GM12878 (cell line): ENCODE measurements around the gene NELL1. TPM values are rescaled to one million over a fixed set of nuclear protein-coding genes. Genes with fewer than 3 reads are reported as not detected.

Experiments used
- ATAC-seq: fragments of 200-7000 bp; cut with Tn5 transposase; 3 replicates; pipeline ENCODE4 v1.9.1; 2020; ENCODE audit warnings: mild to moderate bottlenecking, moderate library complexity
- BruUV-seq: library from RNA; stranded (reverse); fragments of 400-500 nt; replicated peaks from 2 replicates; lab custom pipeline; 2021; lab: Mats Ljungman, UMichigan
- CTCF ChIA-PET: fragments of 300-600 bp; sonication (Branson Sonifier 250); formaldehyde crosslinking; extraction: SDS; loops from one replicate; lab custom pipeline; 2021; ENCODE audit warnings: inconsistent platforms; lab: Yijun Ruan, JAX
- POLR2A ChIA-PET: fragments of 350-600 bp; formaldehyde crosslinking; extraction: SDS; loops from one replicate; lab custom pipeline; 2021; ENCODE audit warnings: inconsistent platforms; lab: Charles Lee
- RAD21 ChIA-PET: fragments of 300-600 bp; sonication (Branson Sonifier 250); formaldehyde crosslinking; loops from one replicate; lab custom pipeline; 2023; ENCODE audit warnings: antibody characterized with exemption; ENCODE audit not compliant: unreplicated experiment; lab: Charles Lee
- SMC1A ChIA-PET: fragments of 300-600 bp; sonication (Branson Sonifier 250); formaldehyde crosslinking; loops from one replicate; lab custom pipeline; 2023; ENCODE audit not compliant: unreplicated experiment, uncharacterized antibody; lab: Charles Lee
- DNase-seq: peaks from one replicate; pipeline ENCODE4 v3.0.0-alpha.2; 2011; ENCODE audit warnings: low read depth, low spot score
- FAIRE-seq: peaks from 3 replicates; lab custom pipeline; 2011; peaks lifted over from hg19 to GRCh38; lab: Jason Lieb, UNC
- H2AFZ ChIP-seq: 2 replicates; pipeline ENCODE4 v1.6.0; 2011; ENCODE audit warnings: low read depth, low read length, control low read depth; ENCODE audit not compliant: control insufficient read depth
- H3K27ac ChIP-seq: 2 replicates; pipeline ENCODE4 v1.5.1; 2011; ENCODE audit warnings: control low read depth; ENCODE audit not compliant: control insufficient read depth, insufficient read depth
- H3K27me3 ChIP-seq, 2 experiments: replicated peaks in 1 of 2; 2 replicates each; pipeline versions ENCODE4 v1.6.0 to v1.6.1; 2011; ENCODE audit warnings: low read length in 1 of 2; ENCODE audit not compliant: control insufficient read depth in 2 of 2, insufficient read depth in 2 of 2
- H3K36me3 ChIP-seq, 2 experiments: 2 replicates each; pipeline ENCODE4 v1.5.1; 2011; ENCODE audit warnings: low read length in 1 of 2; ENCODE audit not compliant: control insufficient read depth in 2 of 2, insufficient read depth in 2 of 2
- H3K4me1 ChIP-seq: 2 replicates; pipeline ENCODE4 v1.6.1; 2011; ENCODE audit warnings: mild to moderate bottlenecking, low read length, moderate library complexity, mixed read lengths; ENCODE audit not compliant: control insufficient read depth, insufficient read depth
- H3K4me2 ChIP-seq: 2 replicates; pipeline ENCODE4 v1.6.0; 2011; ENCODE audit warnings: control low read depth; ENCODE audit not compliant: control insufficient read depth, insufficient read depth
- H3K4me3 ChIP-seq: fragments of 200-600 bp; sonication (generic); 2 replicates; pipeline ENCODE4 v1.5.1; 2016
- H3K79me2 ChIP-seq: 2 replicates; pipeline ENCODE4 v1.6.0; 2011; ENCODE audit warnings: low read length; ENCODE audit not compliant: control insufficient read depth, insufficient read depth
- H3K9ac ChIP-seq: 2 replicates; pipeline ENCODE4 v1.8.0; 2011; ENCODE audit warnings: low read length, control low read depth, mixed read lengths; ENCODE audit not compliant: control insufficient read depth, insufficient read depth
- H3K9me3 ChIP-seq: replicated peaks from 3 replicates; pipeline ENCODE4 v1.5.1; 2011; ENCODE audit warnings: mild to moderate bottlenecking, low read length; ENCODE audit not compliant: control insufficient read depth, insufficient read depth
- H4K20me1 ChIP-seq: 2 replicates; pipeline ENCODE4 v1.6.0; 2011; ENCODE audit not compliant: control insufficient read depth, insufficient read depth
- CBFB ChIP-seq: IDR thresholded peaks from 2 replicates; pipeline ENCODE4 v1.6.1; 2016; ENCODE audit warnings: antibody characterized with exemption, low read depth
- HSF1 ChIP-seq: fragments of 150-350 bp; IDR thresholded peaks from 2 replicates; pipeline ENCODE4 v1.6.1; 2014; ENCODE audit warnings: mild to moderate bottlenecking, low read depth, low read length
- KAT2A ChIP-seq: conservative IDR thresholded peaks from 2 replicates; pipeline ENCODE4 v1.6.1; 2011; ENCODE audit warnings: low read depth, low read length; ENCODE audit not compliant: control insufficient read depth
- MEF2B ChIP-seq: fragments of 450-650 bp; IDR thresholded peaks from 2 replicates; pipeline ENCODE4 v1.6.1; 2018; ENCODE audit warnings: mild to moderate bottlenecking, moderate library complexity; ENCODE audit not compliant: partially characterized antibody, poor library complexity, severe bottlenecking
- MTA3 ChIP-seq: IDR thresholded peaks from 2 replicates; pipeline ENCODE4 v1.6.1; 2012; ENCODE audit warnings: low read length, inconsistent platforms, borderline replicate concordance
- MYC ChIP-seq: IDR thresholded peaks from 2 replicates; pipeline ENCODE4 v1.6.1; 2011; ENCODE audit warnings: mild to moderate bottlenecking, low read length, moderate library complexity, inconsistent platforms; ENCODE audit not compliant: insufficient read depth, insufficient replicate concordance, insufficient read length, severe bottlenecking
- NKRF ChIP-seq: fragments of 450-650 bp; conservative IDR thresholded peaks from 2 replicates; pipeline ENCODE4 v1.6.1; 2017; ENCODE audit warnings: mild to moderate bottlenecking, moderate library complexity
- PAX8 ChIP-seq: fragments of 450-650 bp; IDR thresholded peaks from 2 replicates; pipeline ENCODE4 v1.6.1; 2017; ENCODE audit warnings: mild to moderate bottlenecking, moderate library complexity
- SREBF1 ChIP-seq: IDR thresholded peaks from 2 replicates; pipeline ENCODE4 v1.6.1; 2012; ENCODE audit warnings: mild to moderate bottlenecking, low read length
- STAT3 ChIP-seq: IDR thresholded peaks from 2 replicates; pipeline ENCODE4 v1.6.1; 2011; ENCODE audit warnings: low read depth, low read length, improper control_type of control experiment
- YBX1 ChIP-seq: fragments of 450-650 bp; IDR thresholded peaks from 2 replicates; pipeline ENCODE4 v1.6.1; 2016; ENCODE audit warnings: antibody characterized with exemption
- WGBS: methylation state at CpG from one replicate; pipeline ENCODE4 v1.1.6; 2016; ENCODE audit warnings: low lambda C conversion rate; ENCODE audit not compliant: insufficient replicate concordance, insufficient coverage; ENCODE audit errors: missing lambda C conversion rate; 5-methylcytosine and 5-hydroxymethylcytosine counted together
- in situ Hi-C: fragments of 300-500 bp; cut with MboI; formaldehyde crosslinking; loops from 9 replicates; pipeline ENCODE4 v1.14.3; 2018; ENCODE audit warnings: mixed read lengths
- intact Hi-C: fragments of 100-400 bp; cut with micrococcal nuclease; formaldehyde crosslinking; loops from one replicate; pipeline ENCODE4 v1.14.2; 2022; ENCODE audit not compliant: unreplicated experiment
- polyA plus RNA-seq, 11 experiments: library from polyadenylated mRNA; depleted of rRNA in 4 of 11; unstranded in 6 of 11; stranded (reverse) in 5 of 11; fragments of >200 nt; fragmentation: Nextera tagmentation in 4 of 11; fragmentation: Illumina TruSeq in 1 of 11; extraction: Ambion mirVana in 4 of 11; extraction: Trizol in 1 of 11; gene quantifications; 1 replicate in 1 of 11; 2 replicates in 10 of 11; pipeline versions ENCODE4 v1.2.1 to v1.2.3, GENCODE V29; 2011 to 2016; ENCODE audit warnings: inconsistent platforms in 2 of 11, missing spikeins in 2 of 11, low read depth in 1 of 11
- total RNA-seq, 4 experiments: library from RNA; depleted of rRNA in 3 of 4; stranded (reverse); fragments of >200 nt in 3 of 4; fragmentation: Illumina TruSeq in 1 of 4; extraction: Trizol in 1 of 4; gene quantifications; 2 replicates each; pipeline versions ENCODE4 v1.2.1 to v1.2.3, GENCODE V29; 2013 to 2021

The NELL1 gene
- total and polyA plus RNA-seq, 10 of the 15 experiments (the other 5 are each of a cell fraction or from before 2014, with no cell fraction given) = 0.02 to 0.12 TPM; not detected in 8

GRCh38 chr11:21546703-21547102 lies 877.3 kb downstream of the NELL1 start:
- H3K27me3 ChIP-seq = no peaks in the 10 kb centered on the region
- H3K4me2 ChIP-seq = no peak overlapping the region
- ATAC-seq (no peak), FAIRE-seq (no peak), DNase-seq (no peak)
- RAD21 ChIA-PET = no interaction called here
- in situ Hi-C loops = no loop called here
- no peaks in the 10 kb centered on the region for H4K20me1 ChIP-seq
- H3K27ac ChIP-seq = no peak overlapping the region
- WGBS = 0% methylated on average over 1 of the region's 1 CpG
- no peak for TF ChIP-seq KAT2A
- no peak for TF ChIP-seq NKRF
- TF ChIP-seq PAX8 = no peak
- no peak for TF ChIP-seq MTA3
- TF ChIP-seq SREBF1 = no peak
- TF ChIP-seq STAT3 = no peak
- TF ChIP-seq MYC = no peak
- no peak for TF ChIP-seq YBX1
- no peak for TF ChIP-seq CBFB
- no peak for TF ChIP-seq HSF1
- TF ChIP-seq MEF2B = no peak
- H2AFZ ChIP-seq = no peak overlapping the region
- no peaks in the 10 kb centered on the region for H3K79me2 ChIP-seq
- POLR2A ChIA-PET = interaction anchor here (0.6 kb wide), 1 partner anchor 120 kb away, joined by 3 read pairs; no protein-coding TSS in a partner anchor
- SMC1A ChIA-PET = interaction anchor here (1.4 kb wide), 1 partner anchor 11 kb away, joined by 3 read pairs; no protein-coding TSS in a partner anchor
- H3K36me3 ChIP-seq = no peaks in the 10 kb centered on the region
- intact Hi-C loops = no loop called here
- BruUV-seq = no TSS peak
- no peak overlapping the region for H3K4me3 ChIP-seq
- no peaks in the 10 kb centered on the region for H3K9me3 ChIP-seq
- no peak overlapping the region for H3K9ac ChIP-seq
- CTCF ChIA-PET = no interaction called here
- no peaks in the 10 kb centered on the region for H3K4me1 ChIP-seq
